ENCODE data around the gene MSLN.
"Not testable (repeated sequence)": the region's sequence is repeated elsewhere in the genome, so short reads cannot be mapped to it uniquely, and the experiment has no call there.

The MSLN gene

DNA sequence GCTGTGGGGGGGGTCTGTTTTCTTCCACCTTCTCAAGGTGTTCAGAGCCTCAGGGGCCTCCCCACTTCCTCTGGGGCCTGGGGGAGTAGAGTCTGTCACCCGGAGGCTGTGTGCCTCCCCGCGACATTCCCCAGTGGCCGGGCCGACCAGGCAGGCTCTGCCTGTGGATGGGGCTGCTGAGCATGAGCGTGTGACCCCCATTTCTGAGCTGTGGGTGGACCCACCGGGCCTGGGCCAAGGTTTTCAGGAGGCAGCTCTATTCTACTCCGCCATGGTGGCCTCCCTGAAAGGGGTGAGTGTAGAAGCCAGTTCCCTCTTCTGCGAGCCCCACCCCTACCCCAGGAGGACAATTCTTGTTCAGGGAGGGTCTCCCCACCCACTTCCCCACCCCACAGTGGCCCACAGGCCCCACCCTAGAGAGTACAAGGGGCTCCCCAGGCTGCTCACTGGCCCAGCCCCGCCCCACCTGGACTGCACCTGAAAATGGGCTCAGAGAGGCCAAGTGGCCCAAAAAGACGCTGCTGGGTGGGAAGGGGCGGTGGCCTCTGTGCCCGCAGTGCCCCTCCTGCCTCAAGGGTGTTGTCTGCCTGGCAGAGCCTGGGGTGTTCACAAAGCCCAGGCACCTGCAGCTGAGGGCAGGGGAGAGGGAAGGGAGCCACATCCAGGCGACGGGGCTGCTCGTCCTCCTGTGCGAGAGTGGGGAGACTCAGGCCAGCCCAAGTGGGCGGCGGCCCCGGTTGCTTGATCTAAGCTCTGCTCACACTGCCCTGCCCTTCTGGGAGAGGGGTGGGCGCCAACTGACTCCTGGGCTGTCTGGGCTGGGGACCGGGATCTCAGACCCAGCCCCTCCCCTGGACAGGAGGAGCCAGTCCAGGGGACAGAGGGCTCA, 1.3 kb downstream of the MSLN start:
- DNase-seq: no peak

DNA sequence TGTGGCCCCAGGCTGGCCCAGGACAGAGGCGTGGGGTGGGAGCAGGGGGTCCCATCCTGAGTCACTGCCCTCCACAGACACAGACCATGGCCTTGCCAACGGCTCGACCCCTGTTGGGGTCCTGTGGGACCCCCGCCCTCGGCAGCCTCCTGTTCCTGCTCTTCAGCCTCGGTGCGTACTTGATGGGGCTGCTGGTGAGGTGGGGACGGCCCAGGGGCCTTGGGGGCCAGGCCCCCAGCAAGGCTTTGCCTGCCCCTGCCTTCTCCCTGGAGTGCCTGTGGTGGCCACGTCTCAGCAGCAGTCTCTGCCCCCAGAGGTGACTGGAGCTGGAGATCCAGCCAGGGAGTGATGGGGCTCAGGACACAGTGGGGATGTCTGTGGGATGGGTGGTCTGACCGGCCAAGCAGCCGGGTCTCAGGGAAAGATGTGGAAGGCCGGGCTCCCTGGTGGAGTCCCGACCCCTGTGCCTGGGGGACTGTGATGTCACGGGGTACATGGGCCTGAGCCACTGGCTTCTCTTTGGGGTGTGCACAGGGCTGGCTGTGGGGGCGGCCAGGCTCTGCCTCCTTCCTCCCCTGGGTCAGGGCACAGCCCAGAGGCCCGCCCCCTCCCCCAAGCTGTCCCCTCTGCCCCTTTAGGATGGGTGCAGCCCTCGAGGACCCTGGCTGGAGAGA, 2.2 kb downstream of the MSLN start:
- DNase-seq: no peak

DNA sequence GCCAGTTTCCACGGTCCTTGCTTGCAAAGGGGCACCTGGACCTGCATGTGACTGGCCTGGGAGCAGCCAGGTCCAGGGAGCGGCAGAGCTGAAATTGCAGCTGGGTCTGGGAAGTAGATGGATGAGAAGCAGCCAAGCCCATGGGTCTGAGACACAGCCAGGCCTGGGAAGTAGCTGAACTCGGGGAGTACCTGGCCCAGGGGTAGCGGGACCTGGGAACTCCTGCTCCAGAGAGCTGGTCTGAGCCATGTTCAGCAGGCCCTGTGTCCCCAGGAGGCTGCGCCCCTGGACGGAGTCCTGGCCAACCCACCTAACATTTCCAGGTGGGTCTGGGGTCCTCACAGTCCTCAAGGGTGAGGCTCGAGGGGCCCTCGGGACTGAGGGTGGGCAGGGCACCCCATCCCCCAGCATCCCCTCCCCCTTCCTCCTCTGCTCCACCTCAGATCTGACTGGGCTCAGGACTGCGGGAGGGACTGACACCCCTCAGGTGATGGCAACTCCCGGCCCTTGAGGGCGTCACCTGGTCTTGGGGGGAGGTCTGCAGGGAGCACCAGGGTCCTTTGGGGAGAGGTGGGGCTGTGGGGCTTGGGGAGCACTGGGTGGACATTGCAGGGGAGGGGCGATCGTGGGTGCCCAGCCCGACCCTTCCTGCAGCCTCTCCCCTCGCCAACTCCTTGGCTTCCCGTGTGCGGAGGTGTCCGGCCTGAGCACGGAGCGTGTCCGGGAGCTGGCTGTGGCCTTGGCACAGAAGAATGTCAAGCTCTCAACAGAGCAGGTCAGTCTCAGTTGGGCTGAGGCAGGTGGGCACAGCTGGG, 3.0 kb downstream of the MSLN start:
- no peak for DNase-seq

DNA sequence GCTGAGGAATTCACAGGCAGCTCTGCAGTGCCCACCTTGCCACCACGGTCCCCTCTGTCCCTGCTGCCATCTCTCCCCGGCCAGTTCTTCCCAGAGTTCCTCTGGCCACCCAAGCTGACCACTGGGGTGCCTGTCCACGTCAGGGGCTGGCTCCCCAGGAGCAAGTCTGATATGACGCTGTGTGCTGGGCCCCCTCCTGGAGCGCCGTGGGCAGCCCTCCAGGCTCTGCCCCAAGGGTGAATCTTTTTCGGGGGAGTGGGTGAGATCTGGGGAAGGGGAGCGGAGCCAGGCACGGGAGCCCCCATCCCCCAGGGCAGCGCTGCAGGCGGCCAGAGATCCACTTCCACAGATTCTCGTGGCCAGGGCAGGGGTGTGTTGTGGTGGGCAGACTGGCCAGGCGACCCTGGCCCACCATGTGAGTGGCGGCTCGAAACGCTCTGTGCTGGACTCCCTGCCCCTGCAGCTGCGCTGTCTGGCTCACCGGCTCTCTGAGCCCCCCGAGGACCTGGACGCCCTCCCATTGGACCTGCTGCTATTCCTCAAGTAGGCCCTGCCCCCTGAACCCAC, 3.7 kb downstream of the MSLN start:
- DNase-seq: no peak

DNA sequence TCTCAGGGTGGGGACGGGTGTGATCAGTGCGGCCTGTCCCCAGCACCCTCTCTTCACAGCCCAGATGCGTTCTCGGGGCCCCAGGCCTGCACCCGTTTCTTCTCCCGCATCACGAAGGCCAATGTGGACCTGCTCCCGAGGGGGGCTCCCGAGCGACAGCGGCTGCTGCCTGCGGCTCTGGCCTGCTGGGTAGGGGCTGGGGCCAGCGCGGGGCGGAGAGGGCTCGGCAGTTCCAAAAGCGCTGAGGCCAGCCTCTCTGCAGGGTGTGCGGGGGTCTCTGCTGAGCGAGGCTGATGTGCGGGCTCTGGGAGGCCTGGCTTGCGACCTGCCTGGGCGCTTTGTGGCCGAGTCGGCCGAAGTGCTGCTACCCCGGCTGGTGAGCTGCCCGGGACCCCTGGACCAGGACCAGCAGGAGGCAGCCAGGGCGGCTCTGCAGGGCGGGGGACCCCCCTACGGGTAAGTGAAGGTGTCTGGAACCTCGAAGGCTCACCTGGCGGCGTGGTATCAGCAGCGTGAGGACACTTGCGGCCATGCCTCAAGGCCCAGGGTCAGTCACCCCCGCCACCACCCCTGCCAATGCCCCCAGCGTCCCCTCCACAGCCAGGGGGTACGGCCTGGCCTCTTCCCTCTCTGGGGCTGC, 4.4 kb downstream of the MSLN start:
- no peak for DNase-seq

DNA sequence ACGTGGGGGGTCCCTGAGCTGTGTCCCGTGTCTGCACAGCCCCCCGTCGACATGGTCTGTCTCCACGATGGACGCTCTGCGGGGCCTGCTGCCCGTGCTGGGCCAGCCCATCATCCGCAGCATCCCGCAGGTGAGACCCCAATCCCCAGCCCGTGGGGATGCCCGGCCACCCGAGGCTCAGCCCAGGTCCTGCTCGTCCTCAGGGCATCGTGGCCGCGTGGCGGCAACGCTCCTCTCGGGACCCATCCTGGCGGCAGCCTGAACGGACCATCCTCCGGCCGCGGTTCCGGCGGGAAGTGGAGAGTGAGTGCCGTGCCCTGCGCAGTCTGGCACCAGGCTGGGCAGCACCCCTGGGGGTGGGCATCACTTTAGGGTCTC, 4.9 kb downstream of the MSLN start:
- no peak for DNase-seq

DNA sequence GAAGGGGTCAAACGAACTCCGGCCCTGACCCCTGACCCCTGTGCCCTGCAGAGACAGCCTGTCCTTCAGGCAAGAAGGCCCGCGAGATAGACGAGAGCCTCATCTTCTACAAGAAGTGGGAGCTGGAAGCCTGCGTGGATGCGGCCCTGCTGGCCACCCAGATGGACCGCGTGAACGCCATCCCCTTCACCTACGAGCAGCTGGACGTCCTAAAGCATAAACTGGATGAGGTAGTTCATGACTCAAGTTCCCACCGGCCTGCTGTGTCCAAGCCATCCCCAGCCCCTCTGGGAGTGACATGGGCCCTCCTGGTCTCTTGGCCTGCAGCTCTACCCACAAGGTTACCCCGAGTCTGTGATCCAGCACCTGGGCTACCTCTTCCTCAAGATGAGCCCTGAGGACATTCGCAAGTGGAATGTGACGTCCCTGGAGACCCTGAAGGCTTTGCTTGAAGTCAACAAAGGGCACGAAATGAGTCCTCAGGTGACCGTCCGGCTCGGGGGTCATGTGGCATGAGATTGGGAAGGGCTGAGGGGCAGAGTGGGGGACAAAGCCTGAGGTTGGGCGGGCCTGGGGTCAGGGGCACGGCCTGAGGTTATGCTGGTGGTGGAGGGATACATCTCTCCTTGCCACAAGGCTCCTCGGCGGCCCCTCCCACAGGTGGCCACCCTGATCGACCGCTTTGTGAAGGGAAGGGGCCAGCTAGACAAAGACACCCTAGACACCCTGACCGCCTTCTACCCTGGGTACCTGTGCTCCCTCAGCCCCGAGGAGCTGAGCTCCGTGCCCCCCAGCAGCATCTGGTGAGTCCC, 5.7 kb downstream of the MSLN start:
- no peak for DNase-seq

DNA sequence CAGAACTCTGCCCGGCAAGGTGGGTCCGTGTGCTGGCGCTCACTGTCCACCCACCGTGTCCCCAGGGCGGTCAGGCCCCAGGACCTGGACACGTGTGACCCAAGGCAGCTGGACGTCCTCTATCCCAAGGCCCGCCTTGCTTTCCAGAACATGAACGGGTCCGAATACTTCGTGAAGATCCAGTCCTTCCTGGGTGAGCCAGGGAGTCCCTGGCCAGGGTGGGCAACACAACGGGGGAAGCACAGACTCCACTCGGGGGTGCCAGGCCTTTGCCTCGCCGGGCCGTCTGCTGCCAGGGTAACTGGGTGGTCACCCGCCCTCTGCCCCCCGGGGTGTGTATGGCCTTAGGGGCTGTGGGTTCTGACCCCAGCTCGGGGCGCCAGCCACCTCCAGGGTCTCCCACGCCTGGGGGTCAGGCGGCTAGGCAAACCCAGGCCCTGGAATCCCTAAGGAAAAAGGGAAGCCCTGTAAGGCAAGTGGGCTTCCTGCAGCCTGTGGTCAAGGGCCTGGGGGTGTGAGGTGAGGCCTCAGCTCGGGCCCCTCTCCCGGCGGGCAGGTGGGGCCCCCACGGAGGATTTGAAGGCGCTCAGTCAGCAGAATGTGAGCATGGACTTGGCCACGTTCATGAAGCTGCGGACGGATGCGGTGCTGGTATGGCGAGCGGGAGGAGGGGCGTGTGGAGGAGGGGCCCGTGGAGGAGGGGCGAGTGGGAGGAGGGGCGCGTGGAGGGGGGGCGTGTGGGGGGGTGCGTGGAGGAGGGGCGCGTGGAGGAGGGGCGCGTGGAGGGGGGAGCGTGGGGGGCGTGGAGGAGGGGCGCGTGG, 6.5 kb downstream of the MSLN start:
- no peak for DNase-seq

DNA sequence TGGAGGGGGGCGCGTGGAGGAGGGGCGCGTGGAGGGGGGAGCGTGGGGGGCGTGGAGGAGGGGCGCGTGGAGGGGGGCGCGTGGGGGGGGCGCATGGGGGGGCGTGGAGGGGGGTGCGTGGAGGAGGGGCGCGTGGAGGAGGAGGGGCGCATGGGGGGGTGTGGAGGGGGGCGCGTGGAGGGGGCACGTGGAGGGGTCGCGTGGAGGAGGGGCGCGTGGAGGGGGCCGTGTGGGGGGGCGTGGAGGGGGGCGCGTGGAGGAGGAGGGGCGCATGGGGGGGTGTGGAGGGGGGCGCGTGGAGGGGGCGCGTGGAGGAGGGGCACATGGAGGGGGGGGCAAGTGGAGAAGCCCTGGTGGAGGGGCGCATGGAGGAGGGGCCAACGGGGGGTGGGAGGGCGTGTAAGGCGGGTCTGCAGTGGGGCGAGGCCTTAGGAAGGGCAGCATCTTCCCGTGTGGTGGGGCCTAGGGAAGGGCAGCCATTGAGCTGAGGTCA, 7.3 kb downstream of the MSLN start:
- no peak for DNase-seq

DNA sequence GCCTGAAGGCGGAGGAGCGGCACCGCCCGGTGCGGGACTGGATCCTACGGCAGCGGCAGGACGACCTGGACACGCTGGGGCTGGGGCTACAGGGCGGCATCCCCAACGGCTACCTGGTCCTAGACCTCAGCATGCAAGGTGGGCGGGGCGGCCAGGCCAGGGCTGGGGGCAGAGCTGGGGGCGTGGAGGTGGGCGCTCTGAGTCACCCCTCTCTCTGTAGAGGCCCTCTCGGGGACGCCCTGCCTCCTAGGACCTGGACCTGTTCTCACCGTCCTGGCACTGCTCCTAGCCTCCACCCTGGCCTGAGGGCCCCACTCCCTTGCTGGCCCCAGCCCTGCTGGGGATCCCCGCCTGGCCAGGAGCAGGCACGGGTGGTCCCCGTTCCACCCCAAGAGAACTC, 7.9 kb downstream of the MSLN start:
- no peak for DNase-seq

DNA sequence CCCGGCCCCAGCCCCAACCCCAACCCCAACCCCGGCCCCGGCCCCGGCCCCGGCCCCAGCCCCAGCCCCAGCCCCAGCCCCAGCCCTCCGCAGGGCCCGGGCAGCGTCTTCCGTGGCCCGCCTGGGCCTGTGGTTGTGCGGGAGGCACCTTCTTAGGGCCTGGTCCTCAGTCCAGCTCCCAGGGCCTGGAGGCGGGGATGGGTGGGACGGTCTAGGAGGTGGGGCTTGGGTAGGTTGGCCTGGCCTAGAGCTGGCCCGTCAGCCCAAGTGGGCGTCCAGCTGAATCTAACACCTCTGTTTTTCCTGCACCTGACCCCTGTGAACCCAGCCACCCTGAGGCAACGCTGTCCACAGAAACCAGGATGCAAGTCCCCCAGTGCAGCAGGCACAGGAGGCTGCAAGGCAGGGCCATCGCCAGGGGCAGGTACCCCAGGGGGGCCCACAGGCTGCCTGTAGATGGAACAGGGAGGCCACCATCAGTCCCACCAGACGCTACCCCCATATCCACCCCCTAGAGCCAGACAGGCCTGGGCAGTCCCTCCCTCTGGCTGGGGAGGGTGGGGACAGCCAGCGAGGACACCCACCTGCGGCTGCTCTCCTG, 8.8 kb downstream of the MSLN start:
- DNase-seq: no peak

DNA sequence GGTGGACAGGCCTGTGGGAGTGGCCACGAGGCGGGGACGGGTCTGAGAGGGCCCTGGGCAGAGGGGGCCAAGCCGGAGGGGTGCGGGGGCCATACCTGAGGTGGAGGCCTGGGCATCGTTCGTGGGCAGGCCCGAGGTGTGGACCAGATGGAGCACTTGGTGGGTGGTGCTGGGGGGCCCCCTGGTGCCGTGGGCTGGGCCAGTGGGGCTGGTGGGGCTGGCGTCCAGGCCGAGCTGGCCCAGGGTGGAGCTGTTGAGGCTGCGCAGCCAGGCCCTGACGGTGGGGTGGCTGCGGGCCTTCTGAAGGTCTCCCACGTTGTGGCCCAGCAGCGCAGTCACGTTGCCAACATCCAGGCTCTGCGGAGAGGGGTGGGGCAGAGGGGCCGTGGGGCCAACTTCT, 9.4 kb downstream of the MSLN start:
- no peak for DNase-seq

DNA sequence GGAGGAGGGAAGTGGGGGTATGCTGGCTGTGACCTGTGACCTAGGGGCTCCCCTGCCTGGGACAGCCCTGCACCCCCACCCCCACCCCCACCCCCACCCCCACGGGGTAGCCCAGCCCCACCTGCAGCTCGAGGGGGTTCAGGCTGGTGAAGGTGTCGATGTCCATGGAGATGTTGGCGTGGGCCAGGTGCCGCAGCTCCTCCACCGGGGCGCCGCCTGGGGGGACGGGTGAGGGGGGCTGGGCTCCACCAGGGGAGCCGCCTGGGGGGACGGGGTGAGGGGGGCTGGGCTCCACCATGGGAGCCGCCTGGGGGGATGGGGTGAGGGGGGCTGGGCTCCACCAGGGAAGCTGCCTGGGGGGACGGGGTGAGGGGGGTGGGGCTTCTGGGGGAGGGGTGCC, 9.9 kb downstream of the MSLN start:
- DNase-seq: no peak

DNA sequence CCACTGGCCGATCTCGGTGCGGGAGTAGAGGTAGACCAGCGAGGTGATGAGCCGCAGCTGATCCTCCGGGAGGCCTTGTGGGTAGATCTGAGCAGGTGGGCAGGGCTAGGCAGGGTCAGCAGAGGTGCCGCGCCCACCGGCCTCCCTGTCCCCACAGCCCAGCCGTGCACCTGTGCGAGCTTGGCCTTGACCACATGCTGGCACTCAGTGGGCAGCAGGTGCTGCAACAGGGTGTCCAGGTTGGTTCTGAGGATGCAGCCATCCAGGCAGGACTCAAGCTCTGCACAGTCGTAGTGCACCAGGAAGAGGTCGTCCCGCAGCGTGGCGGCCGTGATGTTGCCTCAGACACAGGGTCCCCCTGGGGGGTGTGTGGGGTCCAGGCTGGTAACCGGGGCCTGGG, 12.4 kb downstream of the MSLN start:
- no peak for DNase-seq

DNA sequence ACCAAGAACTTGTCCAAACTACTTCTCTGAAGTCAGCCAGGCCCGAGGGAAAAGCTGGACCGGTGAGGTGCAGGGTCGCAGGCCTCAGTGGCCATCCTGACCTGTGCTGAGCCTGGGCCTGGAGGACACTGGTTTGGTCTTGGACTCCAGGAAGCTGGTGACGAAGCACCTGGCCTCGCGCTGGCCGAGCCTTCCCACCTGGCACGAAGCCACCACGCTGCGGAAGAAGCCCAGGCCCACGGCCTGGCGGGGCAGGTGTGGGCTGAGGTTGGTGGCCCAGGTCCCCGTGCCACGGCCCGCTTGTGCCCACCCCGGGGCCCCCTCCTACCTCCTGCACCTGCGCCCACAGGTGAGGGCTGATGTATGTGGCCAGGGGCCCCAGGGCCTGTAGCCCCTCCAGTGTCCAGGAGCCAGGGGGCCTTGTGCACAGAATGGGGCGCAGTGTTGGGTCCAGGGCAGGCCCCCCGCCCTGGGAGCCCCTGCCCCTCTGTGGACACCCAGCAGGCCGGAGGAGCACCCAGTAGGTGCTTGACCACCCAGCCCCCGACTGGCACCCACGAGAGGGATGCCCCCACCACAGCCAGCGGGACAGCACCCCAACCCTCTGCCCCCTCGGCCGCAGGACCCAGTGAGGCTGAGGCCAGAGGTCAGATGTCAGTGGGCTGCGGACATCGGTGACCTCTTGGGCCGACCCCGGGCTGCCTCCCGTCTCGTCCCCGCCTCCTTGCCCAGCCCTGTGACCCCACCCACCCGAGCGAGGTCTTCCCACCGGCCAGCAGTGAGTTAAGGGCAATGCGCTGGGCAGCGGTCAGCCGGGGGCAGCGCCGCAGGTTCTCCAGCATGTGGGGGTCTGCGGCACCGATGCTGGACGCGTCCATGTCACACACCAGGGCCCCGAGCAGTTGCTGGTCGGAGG, 13.8 kb downstream of the MSLN start:
- DNase-seq: no peak

DNA sequence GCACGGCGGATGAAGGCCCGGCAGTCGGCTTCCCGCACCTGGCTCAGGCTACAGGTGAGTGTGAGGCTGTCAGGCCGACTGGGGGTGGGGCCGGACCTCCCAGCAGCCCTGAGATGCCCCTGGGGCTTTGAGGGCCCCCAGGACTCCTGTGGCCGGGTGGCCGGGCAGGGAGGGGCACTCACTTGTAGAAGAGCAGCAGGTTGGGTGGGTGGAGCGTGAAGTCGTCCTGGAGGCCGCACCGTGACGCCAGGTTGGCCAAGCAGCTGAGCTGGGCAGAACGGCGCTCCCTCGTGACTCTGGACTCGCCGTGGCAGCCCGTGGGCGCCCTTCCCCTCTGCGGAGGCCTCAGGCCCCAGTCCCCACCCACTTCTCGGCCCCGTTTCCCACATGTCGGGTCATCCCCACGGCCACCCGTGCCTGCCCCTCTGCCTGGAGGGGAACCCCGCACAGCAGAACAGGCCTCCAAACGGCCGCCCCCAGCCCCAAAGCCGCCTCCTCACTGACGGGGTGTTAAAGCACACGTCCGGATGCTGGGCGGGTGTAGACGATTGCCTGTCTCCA, 14.8 kb downstream of the MSLN start:
- DNase-seq: no peak

DNA sequence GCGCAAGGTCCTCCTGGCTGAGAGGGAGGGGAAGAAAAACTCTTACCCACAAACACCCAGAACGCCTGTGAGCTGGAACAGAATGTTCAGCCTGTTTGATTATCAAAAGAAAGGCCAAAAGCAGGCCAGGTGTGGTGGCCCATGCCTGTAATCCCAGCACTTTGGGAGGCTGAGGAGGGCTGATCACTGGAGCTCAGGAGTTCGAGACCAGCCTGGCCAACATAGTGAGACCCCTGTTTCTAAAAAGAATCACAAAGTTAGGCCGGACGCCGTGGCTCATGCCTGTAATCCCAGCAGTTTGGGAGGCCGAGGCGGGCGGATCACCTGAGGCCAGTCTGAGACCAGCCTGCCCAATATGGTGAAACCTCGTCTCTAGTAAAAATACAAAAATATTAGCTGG, 15.8 kb downstream of the MSLN start:
- not testable (repeated sequence) for DNase-seq

DNA sequence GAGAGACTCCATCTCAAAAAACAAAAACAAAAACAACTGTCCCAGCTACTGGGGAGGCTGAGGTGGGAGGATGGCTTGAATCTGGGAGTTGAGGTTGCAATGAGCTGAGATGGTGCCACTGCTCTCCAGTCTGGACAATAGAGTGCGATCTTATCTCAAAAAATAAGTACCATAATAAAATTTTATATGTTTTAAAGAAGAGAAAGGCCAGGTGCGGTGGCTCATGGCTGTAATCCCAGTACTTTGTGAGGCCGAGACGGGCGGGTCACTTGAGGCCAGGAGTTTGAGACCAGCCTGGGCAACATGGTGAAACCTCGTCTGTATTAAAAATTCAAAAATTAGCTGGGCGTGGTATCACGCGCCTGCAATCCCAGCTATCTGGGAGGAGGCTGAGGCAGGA, 16.3 kb downstream of the MSLN start:
- DNase-seq: no peak

DNA sequence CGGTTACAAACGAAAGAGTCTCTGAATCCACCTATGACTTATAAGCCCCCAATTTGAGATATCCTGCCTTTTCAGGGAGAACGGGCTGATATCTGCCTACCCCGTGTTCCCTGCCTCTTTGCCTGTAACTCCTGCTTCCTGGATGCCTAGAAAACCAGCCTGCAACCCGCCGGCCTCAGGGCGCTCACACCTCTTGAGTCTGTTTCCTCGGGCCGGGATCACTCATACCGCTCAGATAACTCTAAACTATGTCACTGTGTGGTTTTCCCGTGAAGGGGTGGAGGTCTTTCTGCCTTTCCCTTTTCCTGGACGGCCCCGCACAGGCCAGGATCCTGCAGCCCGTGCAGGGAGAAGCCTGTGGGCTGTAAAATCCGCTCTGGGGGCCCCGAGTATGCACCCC, 17.3 kb downstream of the MSLN start:
- DNase-seq: no peak
